Fibroblast of villous mesenchyme (primary cell): Measurements from ENCODE around the gene WBP11. TPM values are rescaled to one million over a fixed set of nuclear protein-coding genes. Genes with fewer than 3 reads are reported as not detected.
A peak's percentile ranks its signal among the peaks of the same experiment; 100 is the strongest.
"Not testable (repeated sequence)": the region's sequence is repeated elsewhere in the genome, so short reads cannot be mapped to it uniquely, and the experiment has no call there.

Experiments
- DNase-seq: peaks from one replicate; pipeline ENCODE4 v3.0.0-alpha.2; 2010; ENCODE audit warnings: low read depth
- H3K4me3 ChIP-seq: 2 replicates; pipeline ENCODE4 v1.5.1; 2011; ENCODE audit warnings: low read depth, mild to moderate bottlenecking, low read length
- CTCF ChIP-seq: IDR thresholded peaks from 2 replicates; pipeline ENCODE4 v1.5.1; 2012; ENCODE audit warnings: low read depth, mild to moderate bottlenecking, low read length; ENCODE audit not compliant: insufficient read depth
- total RNA-seq: library from RNA; depleted of rRNA; stranded (reverse); fragments of >200 nt; gene quantifications from 2 replicates; pipeline ENCODE4 v1.2.3, GENCODE V29; 2012

Gene WBP11
- total RNA-seq, 1 donor = 15.5 TPM

DNA sequence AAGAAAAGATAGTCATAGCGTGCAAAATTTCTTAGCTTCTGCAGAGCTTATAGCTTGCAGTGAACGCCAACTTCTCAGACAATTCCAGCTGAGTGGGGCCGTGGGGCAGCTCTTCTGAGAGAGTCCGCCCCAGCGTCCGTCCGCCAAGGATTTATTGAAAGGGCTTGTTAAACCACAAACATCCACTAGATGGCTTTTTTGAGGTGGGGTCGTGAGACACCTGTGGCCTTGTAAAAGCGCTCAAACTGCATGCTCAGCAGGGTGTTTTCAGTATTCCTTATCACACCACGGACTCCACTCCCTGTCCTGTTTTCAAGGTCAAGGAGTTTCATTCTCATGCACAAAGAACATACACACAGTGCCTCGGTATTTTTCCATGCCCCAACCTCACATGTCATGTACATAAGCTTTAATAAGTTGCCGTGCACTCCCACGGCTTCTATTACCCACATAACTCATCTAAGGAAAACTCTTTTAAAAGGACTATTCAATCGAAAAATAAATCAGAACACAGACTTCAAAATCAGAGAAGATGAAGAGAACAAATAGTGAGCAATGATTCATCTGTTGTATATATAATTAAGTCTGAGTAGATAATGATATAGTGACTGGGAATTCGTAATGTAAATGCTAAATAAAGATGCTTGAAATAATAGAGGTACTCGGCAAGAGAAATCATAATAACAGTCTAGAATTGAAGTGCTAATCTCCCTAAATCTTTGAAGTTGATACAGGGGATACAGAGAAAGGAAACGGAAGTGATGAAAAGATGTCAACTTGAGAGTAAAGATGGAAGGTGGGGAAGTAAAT is 46.7 kb downstream of the WBP11 start:
- peak; percentile 46 for TF ChIP-seq CTCF
- DNase-seq = peak; percentile 14
- no peak overlapping the region for H3K4me3 ChIP-seq

- no peak overlapping the region for H3K4me3 ChIP-seq
- no peak for TF ChIP-seq CTCF
- DNase-seq = no peak
Observed at GRCh38 chr12:14751986-14752385, 51.3 kb downstream of the WBP11 start.

DNA sequence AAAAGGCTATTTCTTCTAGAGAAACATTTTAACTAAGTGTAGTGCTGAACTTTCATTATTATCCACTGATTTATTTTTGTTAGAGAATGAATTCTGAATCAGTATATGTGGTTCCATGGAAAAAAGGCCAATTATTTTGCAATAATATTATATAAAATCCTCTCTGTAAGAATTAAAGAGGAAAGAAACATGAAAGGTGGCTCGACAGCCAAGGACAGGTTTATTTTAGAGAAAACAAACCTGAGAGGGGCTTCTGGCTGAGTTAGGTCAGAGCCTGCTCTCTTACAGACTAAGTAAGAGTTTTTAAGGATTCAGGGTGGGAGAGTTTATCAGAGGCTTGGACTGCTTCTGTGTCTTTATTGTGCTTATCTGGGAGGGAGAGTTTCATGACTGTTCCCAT is 60.2 kb downstream of the WBP11 start:
- TF ChIP-seq CTCF = no peak
- no peak overlapping the region for H3K4me3 ChIP-seq
- DNase-seq = no peak

GRCh38 chr12:14741942-14742341 is 61.3 kb downstream of the WBP11 start:
- no peak for DNase-seq
- no peak for TF ChIP-seq CTCF

DNA sequence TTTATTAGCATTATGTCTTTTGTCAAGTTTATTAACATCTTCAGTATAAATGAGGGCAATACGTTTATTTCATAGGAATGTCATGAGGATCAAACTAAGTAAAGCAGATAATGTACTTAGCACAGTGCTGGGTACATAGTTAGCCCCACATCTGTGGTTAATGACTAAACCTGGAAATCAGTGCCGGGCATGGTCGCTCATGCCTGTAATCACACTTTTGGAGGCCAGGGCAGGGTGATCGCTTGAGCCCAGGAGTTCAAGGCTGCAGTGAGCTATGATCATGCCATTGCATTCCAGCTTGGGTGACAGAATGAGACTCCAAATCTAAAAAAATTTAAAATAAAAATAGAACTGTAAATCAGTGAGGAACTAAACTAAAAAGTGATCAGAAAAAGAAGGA is 62.1 kb downstream of the WBP11 start:
- DNase-seq = no peak
- no peak for TF ChIP-seq CTCF
- no peak overlapping the region for H3K4me3 ChIP-seq

More at GRCh38 chr12:14741942-14742341, 61.3 kb downstream of the WBP11 start:
- H3K4me3 ChIP-seq = no peak overlapping the region

DNA sequence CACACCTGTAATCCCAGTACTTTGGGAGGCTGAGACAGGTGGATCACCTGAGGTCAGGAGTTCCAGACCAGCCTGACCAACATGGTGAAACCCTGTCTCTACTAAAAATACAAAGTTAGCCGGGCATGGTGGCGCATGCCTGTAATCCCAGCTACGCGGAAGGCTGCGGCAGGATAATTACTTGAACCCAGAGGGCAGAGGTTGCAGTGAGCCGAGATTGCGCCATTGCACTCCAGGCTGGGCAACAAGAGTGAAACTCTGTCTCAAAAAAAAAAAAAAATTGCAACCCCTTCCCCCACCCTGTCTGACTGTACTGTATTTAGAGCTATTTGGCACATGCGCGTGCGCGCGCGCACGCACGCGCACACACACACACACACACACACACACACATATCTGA is 66.8 kb downstream of the WBP11 start:
- not testable (repeated sequence) for DNase-seq, H3K4me3 ChIP-seq

Other genes with a start within 250 kb of the WBP11 start
- gene PLBD1, start 235.6 kb downstream of the WBP11 start, total RNA-seq = 10.0 and 18.1 TPM in 2 replicates
- not detected in 2 replicates for gene GUCY2C, start 106.9 kb downstream of the WBP11 start, total RNA-seq
- gene C12orf60, start 192 bp upstream of the WBP11 start, total RNA-seq = 0.32 and 0.86 TPM in 2 replicates
- gene SMCO3, start 10.7 kb upstream of the WBP11 start, total RNA-seq = under 0.01 and 0.32 TPM in 2 replicates
- under 0.01 TPM in 2 replicates for gene ART4, start 40.0 kb upstream of the WBP11 start, total RNA-seq
- 3.5 and 10.6 TPM in 2 replicates for gene MGP, start 82.4 kb upstream of the WBP11 start, total RNA-seq
- not detected in 2 replicates for gene ERP27, start 135.1 kb upstream of the WBP11 start, total RNA-seq
- gene ARHGDIB, start 158.1 kb upstream of the WBP11 start, total RNA-seq = 17.3 and 30.6 TPM in 2 replicates
- not detected in 2 replicates for gene PDE6H, start 169.6 kb upstream of the WBP11 start, total RNA-seq